Hepatocyte (in vitro differentiated cells): ENCODE results near the gene FHDC1.

Source experiments
- EZH2 ChIP-seq: fragments of 200-600 bp; sonication (generic); IDR thresholded peaks from 2 replicates; pipeline ENCODE4 v1.6.1; 2016; ENCODE audit warnings: antibody characterized with exemption, mild to moderate bottlenecking, borderline replicate concordance
- TF ChIP-seq, protein P1 (sequence below): fragments of 200-600 bp; sonication (generic); IDR thresholded peaks from 2 replicates; pipeline ENCODE4 v1.5.1; 2016; ENCODE audit warnings: antibody characterized with exemption, mild to moderate bottlenecking; ENCODE audit not compliant: poor library complexity

GRCh38 chr4:152941411-152941810, 5.3 kb downstream of the FHDC1 start:
- TF ChIP-seq, protein P1, sequence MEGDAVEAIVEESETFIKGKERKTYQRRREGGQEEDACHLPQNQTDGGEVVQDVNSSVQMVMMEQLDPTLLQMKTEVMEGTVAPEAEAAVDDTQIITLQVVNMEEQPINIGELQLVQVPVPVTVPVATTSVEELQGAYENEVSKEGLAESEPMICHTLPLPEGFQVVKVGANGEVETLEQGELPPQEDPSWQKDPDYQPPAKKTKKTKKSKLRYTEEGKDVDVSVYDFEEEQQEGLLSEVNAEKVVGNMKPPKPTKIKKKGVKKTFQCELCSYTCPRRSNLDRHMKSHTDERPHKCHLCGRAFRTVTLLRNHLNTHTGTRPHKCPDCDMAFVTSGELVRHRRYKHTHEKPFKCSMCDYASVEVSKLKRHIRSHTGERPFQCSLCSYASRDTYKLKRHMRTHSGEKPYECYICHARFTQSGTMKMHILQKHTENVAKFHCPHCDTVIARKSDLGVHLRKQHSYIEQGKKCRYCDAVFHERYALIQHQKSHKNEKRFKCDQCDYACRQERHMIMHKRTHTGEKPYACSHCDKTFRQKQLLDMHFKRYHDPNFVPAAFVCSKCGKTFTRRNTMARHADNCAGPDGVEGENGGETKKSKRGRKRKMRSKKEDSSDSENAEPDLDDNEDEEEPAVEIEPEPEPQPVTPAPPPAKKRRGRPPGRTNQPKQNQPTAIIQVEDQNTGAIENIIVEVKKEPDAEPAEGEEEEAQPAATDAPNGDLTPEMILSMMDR = no peak
- no peak for TF ChIP-seq EZH2
